DMS153 treated with DMSO at 0.1 percent for 48 hours (cell line): ENCODE data around the gene RNF212.

Experiments used
- DNase-seq: peaks from one replicate; lab custom pipeline; 2025; ENCODE audit not compliant: unreplicated experiment; lab: John Stamatoyannopoulos, UW

RNF212 gene

GRCh38 chr4:1049591-1049905 lies 63.8 kb downstream of the RNF212 start:
- no peak for DNase-seq

- no peak for DNase-seq
Observed at GRCh38 chr4:1048773-1049590, 64.4 kb downstream of the RNF212 start.

- no peak for DNase-seq
Observed at GRCh38 chr4:1047976-1048772, 65.2 kb downstream of the RNF212 start.

- no peak for DNase-seq
Observed at GRCh38 chr4:1047106-1047975, 66.0 kb downstream of the RNF212 start.

GRCh38 chr4:1046581-1047011 lies 66.8 kb downstream of the RNF212 start:
- DNase-seq = peak; percentile 5

GRCh38 chr4:1045595-1046201 lies 67.7 kb downstream of the RNF212 start:
- no peak for DNase-seq

GRCh38 chr4:1045193-1045594 lies 68.2 kb downstream of the RNF212 start:
- DNase-seq = no peak

- no peak for DNase-seq
Observed at GRCh38 chr4:1044469-1045192, 68.7 kb downstream of the RNF212 start.

GRCh38 chr4:1043651-1044468 lies 69.5 kb downstream of the RNF212 start:
- no peak for DNase-seq

GRCh38 chr4:1043162-1043561 lies 70.2 kb downstream of the RNF212 start:
- DNase-seq = no peak

- DNase-seq = no peak
Observed at GRCh38 chr4:1042352-1043055, 70.9 kb downstream of the RNF212 start.

- no peak for DNase-seq
Observed at GRCh38 chr4:1041936-1042330, 71.4 kb downstream of the RNF212 start.

- no peak for DNase-seq
Observed at GRCh38 chr4:1041147-1041935, 72.0 kb downstream of the RNF212 start.

GRCh38 chr4:1040344-1041146 lies 72.8 kb downstream of the RNF212 start:
- no peak for DNase-seq

GRCh38 chr4:1039493-1040343 lies 73.6 kb downstream of the RNF212 start:
- no peak for DNase-seq

GRCh38 chr4:1038948-1039492 lies 74.3 kb downstream of the RNF212 start:
- DNase-seq = no peak
